ENCODE measurements around the gene BCL2L12.
A peak's percentile ranks its signal among the peaks of the same experiment; 100 is the strongest.

Gene BCL2L12

GRCh38 chr19:49641688-49642491, 23.8 kb upstream of the BCL2L12 start, which contains the start of gene SCAF1:
TSS of gene SCAF1 (plus strand) at chr19:49642209. CDS start at chr19:49645027, 2,818 bp downstream.
- DNase-seq (ENCODE audit: low read depth in 2 of 2) = peak; percentile 98 to 99

- no peak for DNase-seq (ENCODE audit: low read depth in 2 of 2)
Observed at GRCh38 chr19:49642492-49643035, 23.2 kb upstream of the BCL2L12 start.

GRCh38 chr19:49643466-49643865, 22.3 kb upstream of the BCL2L12 start:
- DNase-seq (ENCODE audit: low read depth in 2 of 2) = no peak

GRCh38 chr19:49645592-49645991, 20.1 kb upstream of the BCL2L12 start:
- DNase-seq (ENCODE audit: low read depth in 2 of 2) = no peak

- DNase-seq (ENCODE audit: low read depth in 2 of 2) = no peak
Observed at GRCh38 chr19:49645995-49646394, 19.7 kb upstream of the BCL2L12 start.

- DNase-seq (ENCODE audit: low read depth in 2 of 2) = no peak
Observed at GRCh38 chr19:49646586-49646985, 19.1 kb upstream of the BCL2L12 start.

GRCh38 chr19:49651029-49651819, 14.5 kb upstream of the BCL2L12 start:
- no peak for DNase-seq (ENCODE audit: low read depth in 2 of 2)

GRCh38 chr19:49651820-49652550, 13.7 kb upstream of the BCL2L12 start:
- DNase-seq (ENCODE audit: low read depth in 2 of 2) = no peak

GRCh38 chr19:49652551-49653465, 12.9 kb upstream of the BCL2L12 start:
- DNase-seq (ENCODE audit: low read depth in 2 of 2) = no peak

- no peak for DNase-seq (ENCODE audit: low read depth in 2 of 2)
Observed at GRCh38 chr19:49653466-49653806, 12.3 kb upstream of the BCL2L12 start.

- DNase-seq (ENCODE audit: low read depth in 2 of 2) = no peak
Observed at GRCh38 chr19:49654581-49654980, 11.2 kb upstream of the BCL2L12 start.

GRCh38 chr19:49655570-49656455, 9.9 kb upstream of the BCL2L12 start:
- DNase-seq (ENCODE audit: low read depth in 2 of 2) = no peak

- no peak for DNase-seq (ENCODE audit: low read depth in 2 of 2)
Observed at GRCh38 chr19:49656456-49657109, 9.2 kb upstream of the BCL2L12 start.

- no peak for DNase-seq (ENCODE audit: low read depth in 2 of 2)
Observed at GRCh38 chr19:49657493-49658138, 8.1 kb upstream of the BCL2L12 start.

GRCh38 chr19:49658139-49658517, 7.6 kb upstream of the BCL2L12 start:
- DNase-seq (ENCODE audit: low read depth in 2 of 2) = no peak

GRCh38 chr19:49658566-49659442, 6.9 kb upstream of the BCL2L12 start:
- DNase-seq (ENCODE audit: low read depth in 2 of 2) = no peak

- no peak for DNase-seq (ENCODE audit: low read depth in 2 of 2)
Observed at GRCh38 chr19:49660338-49660961, 5.3 kb upstream of the BCL2L12 start.
